Measurements from ENCODE around the gene NAV3. TPM values are rescaled to one million over a fixed set of nuclear protein-coding genes. Genes with fewer than 3 reads are reported as not detected.

The NAV3 gene
- total and polyA plus RNA-seq, 2 experiments from 2014 or later = 4.0 to 12.0 TPM

GRCh38 chr12:78189656-78190055, 359.0 kb downstream of the NAV3 start:
- H3K27ac ChIP-seq (ENCODE audit: low read depth) = no peak overlapping the region
- H4K20me1 ChIP-seq (replicated peaks; ENCODE audit: insufficient read depth) = no peaks in the 10 kb centered on the region
- no peak for DNase-seq (ENCODE audit: low spot score)
- no peak for ATAC-seq
- no peak overlapping the region for H3K4me3 ChIP-seq
- Mint-ChIP-seq H3K36me3 (ENCODE audit: low read depth) (no peaks in the 10 kb centered on the region), H3K27ac (no peak overlapping the region), H3K4me3 (no peak overlapping the region), H3K27me3 (ENCODE audit: insufficient read depth, low read depth, poor library complexity) (no peaks in the 10 kb centered on the region), H3K9me3 (no peaks in the 10 kb centered on the region), H3K4me1 (peaks cover 16% of the 10 kb centered on the region)
- H3F3A ChIP-seq (replicated peaks; ENCODE audit: low read depth) = no peaks in the 10 kb centered on the region
- no peaks in the 10 kb centered on the region for H3K27me3 ChIP-seq (ENCODE audit: insufficient read depth)
- no peaks in the 10 kb centered on the region for H3K9me2 ChIP-seq (ENCODE audit: insufficient read depth)
- H3K4me2 ChIP-seq = no peak overlapping the region
- peaks cover 20% of the 10 kb centered on the region for H3K4me1 ChIP-seq (ENCODE audit: insufficient read depth)
- no peak for TF ChIP-seq ETS1 (IDR thresholded peaks at IDR 0.05)
- TF ChIP-seq ZNF462 (CRISPR knock-in tag; IDR thresholded peaks at IDR 0.05) = no peak
- no peak for TF ChIP-seq REST (IDR thresholded peaks at IDR 0.05; ENCODE audit: unreplicated experiment)
- no peak for TF ChIP-seq CTCF (conservative IDR thresholded peaks at IDR 0.05; ENCODE audit: low read depth in 2 of 2)
- no peak for TF ChIP-seq ZNF114 (CRISPR knock-in tag; IDR thresholded peaks at IDR 0.05)
- no peak for TF ChIP-seq POLR2AphosphoS5 (IDR thresholded peaks at IDR 0.05; ENCODE audit: low read depth)
- no peak for TF ChIP-seq ZNF331 (CRISPR knock-in tag; IDR thresholded peaks at IDR 0.05; ENCODE audit: low read depth)
- TF ChIP-seq NANOG (IDR thresholded peaks at IDR 0.05; ENCODE audit: borderline replicate concordance) = no peak
- TF ChIP-seq JUNB (IDR thresholded peaks at IDR 0.05; ENCODE audit: unreplicated experiment) = no peak
- H2AFZ ChIP-seq = no peak overlapping the region
- H3K36me3 ChIP-seq (ENCODE audit: insufficient read depth) = no peaks in the 10 kb centered on the region
- no peaks in the 10 kb centered on the region for H3K79me2 ChIP-seq (replicated peaks; ENCODE audit: insufficient read depth)
